ENCODE data around the gene FBXW4. TPM values are rescaled to one million over a fixed set of nuclear protein-coding genes. Genes with fewer than 3 reads are reported as not detected.

FBXW4 gene
- polyA plus RNA-seq, 2 of the 4 experiments (the other 2 are of a cell fraction): 24.0 to 41.1 TPM

- DNase-seq (ENCODE audit: low read depth in 1 of 2, low spot score in 1 of 2) (peak in 1 of 2 experiments; percentile 39), ATAC-seq (peak in 1 of 2 experiments; percentile 31; a peak in 3 of 6 replicates), FAIRE-seq (no peak)
- TF ChIP-seq RFX5 (IDR thresholded peaks at IDR 0.05) (peak; percentile 90), HOXA7 (CRISPR knock-in tag; IDR thresholded peaks at IDR 0.05) (no peak), FOSL2 (IDR thresholded peaks at IDR 0.05) (no peak), FOSL2 (CRISPR knock-in tag; IDR thresholded peaks at IDR 0.05) (peak; percentile 42; the same call in 1 of the 2 replicates)
- H3K4me1 ChIP-seq: peaks cover 15% of the 10 kb centered on the region
- peak overlapping the region; percentile 91 for H3K4me2 ChIP-seq
- H3K27ac ChIP-seq: peak overlapping the region; percentile 85 to 96; a peak in 4 of 6 replicates
- peak overlapping the region; percentile 69 for H3K4me3 ChIP-seq
- ChIA-PET POLR2A (no interaction called here), CTCF (interaction anchor here (0.8 to 5.5 kb wide), 7 partner anchors 10 to 375 kb away, joined by 3 to 24 read pairs (median 8); no protein-coding TSS in a partner anchor)
- WGBS (ENCODE audit: missing lambda C conversion rate): 63% methylated on average over 5 of the region's 5 CpGs
- no peaks in the 10 kb centered on the region for H3K9me3 ChIP-seq
Observed at GRCh38 chr10:101588879-101589278, 106.1 kb downstream of the FBXW4 start.

GRCh38 chr10:101587725-101588653 is 107.0 kb downstream of the FBXW4 start, which contains the start of the genes DPCD and POLL:
Gene DPCD (plus strand): TSS chr10:101588321. CDS start chr10:101588337, 16 bp downstream.
Gene POLL (minus strand): TSS chr10:101588257. CDS start chr10:101587360, 897 bp downstream.
- H3K4me2 ChIP-seq: peak within 1 kb of the TSS; percentile 91
- peak within 1 kb of the TSS; percentile 85 to 96 for H3K27ac ChIP-seq
- POLR2A ChIA-PET: interaction anchor here (0.6 to 1.3 kb wide), 5 partner anchors 9 to 142 kb away, joined by 3 to 8 read pairs (median 4); no protein-coding TSS in a partner anchor
- peak; percentile 46 for FAIRE-seq
- peak; percentile 97 to 98 for ATAC-seq
- CTCF ChIA-PET: interaction anchor here (1.2 to 5.5 kb wide), 6 partner anchors 11 to 374 kb away, joined by 5 to 24 read pairs (median 8); no protein-coding TSS in a partner anchor
- peak; percentile 90 to 99 for DNase-seq (ENCODE audit: low read depth in 1 of 2, low spot score in 1 of 2)
- H3K4me3 ChIP-seq: peak within 1 kb of the TSS; percentile 69
- H3K9me3 ChIP-seq: no peaks in the 10 kb centered on the region
- 2% methylated on average over 38 of the region's 50 CpGs for WGBS (ENCODE audit: missing lambda C conversion rate)
- peaks cover 15% of the 10 kb centered on the region for H3K4me1 ChIP-seq
- TF ChIP-seq JUNB (IDR thresholded peaks at IDR 0.05) (no peak), MAX (IDR thresholded peaks at IDR 0.05) (peak; percentile 26; the same call in 1 of the 2 replicates), HEYL (CRISPR knock-in tag; IDR thresholded peaks at IDR 0.05) (no peak), KDM5A (IDR thresholded peaks at IDR 0.05) (peak; percentile 90), JUN (IDR thresholded peaks at IDR 0.05) (peak in 1 of 2 experiments; percentile 54; a peak in 1 of 5 replicates), POLR2A (IDR thresholded peaks at IDR 0.05; ENCODE audit: low read length) (peak; percentile 48; the same call in 1 of the 2 replicates), HDAC2 (IDR thresholded peaks at IDR 0.05) (no peak; the same call in 1 of the 2 replicates), HOXB5 (CRISPR knock-in tag; IDR thresholded peaks at IDR 0.05) (no peak)
- TF ChIP-seq, protein P1, sequence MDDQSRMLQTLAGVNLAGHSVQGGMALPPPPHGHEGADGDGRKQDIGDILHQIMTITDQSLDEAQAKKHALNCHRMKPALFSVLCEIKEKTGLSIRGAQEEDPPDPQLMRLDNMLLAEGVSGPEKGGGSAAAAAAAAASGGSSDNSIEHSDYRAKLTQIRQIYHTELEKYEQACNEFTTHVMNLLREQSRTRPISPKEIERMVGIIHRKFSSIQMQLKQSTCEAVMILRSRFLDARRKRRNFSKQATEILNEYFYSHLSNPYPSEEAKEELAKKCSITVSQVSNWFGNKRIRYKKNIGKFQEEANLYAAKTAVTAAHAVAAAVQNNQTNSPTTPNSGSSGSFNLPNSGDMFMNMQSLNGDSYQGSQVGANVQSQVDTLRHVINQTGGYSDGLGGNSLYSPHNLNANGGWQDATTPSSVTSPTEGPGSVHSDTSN (IDR thresholded peaks at IDR 0.05): no peak

DNA sequence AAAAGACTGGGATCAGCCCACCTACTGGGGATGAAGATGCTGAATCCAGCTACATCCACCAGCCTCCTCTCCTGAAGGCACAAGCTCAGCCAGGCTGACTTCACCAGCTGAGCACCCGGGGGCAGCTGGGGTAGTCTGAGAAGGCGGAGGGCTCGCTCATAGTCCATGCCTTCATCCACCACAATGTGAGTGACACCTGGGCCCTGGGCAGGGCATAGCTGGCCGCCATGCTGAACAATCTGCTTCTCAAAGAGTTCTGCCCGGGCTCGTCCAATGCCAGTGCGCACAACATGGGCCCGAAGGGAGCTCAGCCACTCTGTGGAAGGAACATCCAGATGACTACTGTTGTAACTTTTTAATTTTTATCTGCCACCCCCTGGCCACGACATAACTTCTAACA is 109.1 kb downstream of the FBXW4 start:
- TF ChIP-seq, protein P1 (IDR thresholded peaks at IDR 0.05): no peak
- TF ChIP-seq KDM5A (IDR thresholded peaks at IDR 0.05): no peak
- TF ChIP-seq, protein P2, sequence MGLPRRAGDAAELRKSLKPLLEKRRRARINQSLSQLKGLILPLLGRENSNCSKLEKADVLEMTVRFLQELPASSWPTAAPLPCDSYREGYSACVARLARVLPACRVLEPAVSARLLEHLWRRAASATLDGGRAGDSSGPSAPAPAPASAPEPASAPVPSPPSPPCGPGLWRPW (IDR thresholded peaks at IDR 0.05): no peak
- TF ChIP-seq PHF8 (IDR thresholded peaks at IDR 0.05; ENCODE audit: borderline replicate concordance, low read depth): no peak
- TF ChIP-seq JUN (IDR thresholded peaks at IDR 0.05): no peak
- TF ChIP-seq RARB (CRISPR knock-in tag; IDR thresholded peaks at IDR 0.05): no peak
- FAIRE-seq: no peak

More for the DNA sequence above, 109.1 kb downstream of the FBXW4 start:
- 92% methylated on average over 9 of the region's 9 CpGs for WGBS (ENCODE audit: missing lambda C conversion rate)
- no peak overlapping the region for H3K27ac ChIP-seq
- no peak overlapping the region for H3K4me2 ChIP-seq
- POLR2A ChIA-PET: interaction anchor here (0.6 kb wide), 1 partner anchor 10 kb away, joined by 8 read pairs; no protein-coding TSS in a partner anchor
- no peak for DNase-seq (ENCODE audit: low read depth in 1 of 2, low spot score in 1 of 2)
- ATAC-seq: no peak
- no peak overlapping the region for H3K4me3 ChIP-seq
- CTCF ChIA-PET: interaction anchor here (0.8 to 5.5 kb wide), 7 partner anchors 11 to 444 kb away, joined by 3 to 24 read pairs (median 3); no protein-coding TSS in a partner anchor
- H3K4me1 ChIP-seq: peaks cover 15% of the 10 kb centered on the region
- no peaks in the 10 kb centered on the region for H3K9me3 ChIP-seq
